Liver (tissue), 3 donors: ENCODE results near the gene FBXW7.

ENCODE experiments used
- CTCF ChIP-seq: fragments of 150-350 bp; IDR thresholded peaks from 2 replicates; pipeline ENCODE4 v1.5.1; 2017; ENCODE audit warnings: improper control_type of control experiment, low read depth, low read length; ENCODE audit not compliant: missing input control
- EGR1 ChIP-seq, 2 donors: IDR thresholded peaks; 2 replicates each; pipeline ENCODE4 v1.6.1; 2016 to 2018; ENCODE audit warnings: antibody characterized with exemption in 2 of 2, low read depth in 2 of 2
- FOXA2 ChIP-seq: IDR thresholded peaks from 2 replicates; pipeline ENCODE4 v1.6.1; 2016; ENCODE audit warnings: antibody characterized with exemption
- GABPA ChIP-seq, 2 donors: IDR thresholded peaks in 1 of 2; conservative IDR thresholded peaks in 1 of 2; 2 replicates each; pipeline ENCODE4 v1.6.1; 2016; ENCODE audit warnings: antibody characterized with exemption in 2 of 2, mild to moderate bottlenecking in 1 of 2, moderate library complexity in 1 of 2
- TAF1 ChIP-seq: conservative IDR thresholded peaks from 2 replicates; pipeline ENCODE4 v1.6.1; 2016; ENCODE audit warnings: antibody characterized with exemption, mild to moderate bottlenecking
- TF ChIP-seq, protein P1 (sequence below): IDR thresholded peaks from 2 replicates; pipeline ENCODE4 v1.6.1; 2016; ENCODE audit warnings: antibody characterized with exemption, mild to moderate bottlenecking
- TF ChIP-seq, protein P2 (sequence below): IDR thresholded peaks from 2 replicates; pipeline ENCODE4 v1.6.1; 2016; ENCODE audit warnings: antibody characterized with exemption
- TF ChIP-seq, protein P3 (sequence below): IDR thresholded peaks from 2 replicates; pipeline ENCODE4 v1.6.1; 2016; ENCODE audit warnings: antibody characterized with exemption
- donor health status: healthy.
- donor health status: healthy.

GRCh38 chr4:152575533-152575932, 39.6 kb upstream of the FBXW7 start:
- TF ChIP-seq, protein P1, sequence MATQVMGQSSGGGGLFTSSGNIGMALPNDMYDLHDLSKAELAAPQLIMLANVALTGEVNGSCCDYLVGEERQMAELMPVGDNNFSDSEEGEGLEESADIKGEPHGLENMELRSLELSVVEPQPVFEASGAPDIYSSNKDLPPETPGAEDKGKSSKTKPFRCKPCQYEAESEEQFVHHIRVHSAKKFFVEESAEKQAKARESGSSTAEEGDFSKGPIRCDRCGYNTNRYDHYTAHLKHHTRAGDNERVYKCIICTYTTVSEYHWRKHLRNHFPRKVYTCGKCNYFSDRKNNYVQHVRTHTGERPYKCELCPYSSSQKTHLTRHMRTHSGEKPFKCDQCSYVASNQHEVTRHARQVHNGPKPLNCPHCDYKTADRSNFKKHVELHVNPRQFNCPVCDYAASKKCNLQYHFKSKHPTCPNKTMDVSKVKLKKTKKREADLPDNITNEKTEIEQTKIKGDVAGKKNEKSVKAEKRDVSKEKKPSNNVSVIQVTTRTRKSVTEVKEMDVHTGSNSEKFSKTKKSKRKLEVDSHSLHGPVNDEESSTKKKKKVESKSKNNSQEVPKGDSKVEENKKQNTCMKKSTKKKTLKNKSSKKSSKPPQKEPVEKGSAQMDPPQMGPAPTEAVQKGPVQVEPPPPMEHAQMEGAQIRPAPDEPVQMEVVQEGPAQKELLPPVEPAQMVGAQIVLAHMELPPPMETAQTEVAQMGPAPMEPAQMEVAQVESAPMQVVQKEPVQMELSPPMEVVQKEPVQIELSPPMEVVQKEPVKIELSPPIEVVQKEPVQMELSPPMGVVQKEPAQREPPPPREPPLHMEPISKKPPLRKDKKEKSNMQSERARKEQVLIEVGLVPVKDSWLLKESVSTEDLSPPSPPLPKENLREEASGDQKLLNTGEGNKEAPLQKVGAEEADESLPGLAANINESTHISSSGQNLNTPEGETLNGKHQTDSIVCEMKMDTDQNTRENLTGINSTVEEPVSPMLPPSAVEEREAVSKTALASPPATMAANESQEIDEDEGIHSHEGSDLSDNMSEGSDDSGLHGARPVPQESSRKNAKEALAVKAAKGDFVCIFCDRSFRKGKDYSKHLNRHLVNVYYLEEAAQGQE = no peak
- TF ChIP-seq TAF1 (no peak), GABPA (IDR thresholded peaks at IDR 0.05 in 1 of 2, conservative IDR thresholded peaks at IDR 0.05 in 1 of 2) (no peak), CTCF (no peak), EGR1 (IDR thresholded peaks at IDR 0.05; ENCODE audit: low read depth in 2 of 2) (no peak), FOXA2 (no peak)
- TF ChIP-seq, protein P2, sequence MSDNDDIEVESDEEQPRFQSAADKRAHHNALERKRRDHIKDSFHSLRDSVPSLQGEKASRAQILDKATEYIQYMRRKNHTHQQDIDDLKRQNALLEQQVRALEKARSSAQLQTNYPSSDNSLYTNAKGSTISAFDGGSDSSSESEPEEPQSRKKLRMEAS = no peak
- TF ChIP-seq, protein P3, sequence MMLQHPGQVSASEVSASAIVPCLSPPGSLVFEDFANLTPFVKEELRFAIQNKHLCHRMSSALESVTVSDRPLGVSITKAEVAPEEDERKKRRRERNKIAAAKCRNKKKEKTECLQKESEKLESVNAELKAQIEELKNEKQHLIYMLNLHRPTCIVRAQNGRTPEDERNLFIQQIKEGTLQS = no peak
